Activated CD4-positive, alpha-beta T cell treated with anti-CD3 and anti-CD28 coated beads, Interleukin-2, Interleukin-4, amounts not matched to agents 100 ng/mL and 50 ng/mL, durations not matched to agents 16 hours and 8 hours (primary cell): ENCODE data around the gene NTNG2.

ENCODE experiments used
- DNase-seq: peaks from one replicate; pipeline ENCODE4 v3.0.0-alpha.2; 2020; ENCODE audit warnings: low spot score

The NTNG2 gene

DNA sequence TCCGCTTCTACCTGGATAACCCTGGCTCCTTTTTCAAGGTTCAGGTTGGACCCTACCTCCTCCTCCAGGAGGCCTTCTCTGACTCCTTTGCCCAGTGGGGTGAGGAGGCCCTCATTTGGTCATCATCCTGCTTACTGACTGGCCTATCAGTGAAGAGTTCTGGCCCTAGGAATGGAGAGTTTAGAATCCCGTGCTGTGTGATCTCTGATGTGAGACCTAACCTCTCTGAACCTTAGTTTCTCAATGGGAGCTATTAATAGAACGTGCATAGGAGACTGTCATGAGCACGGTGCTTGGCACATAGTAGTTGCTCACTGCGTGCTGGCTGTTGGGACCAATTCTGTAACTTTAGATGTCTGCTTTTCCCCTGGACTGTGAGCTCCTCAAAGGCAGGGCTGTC is 10.3 kb downstream of the NTNG2 start:
- DNase-seq: no peak

DNA sequence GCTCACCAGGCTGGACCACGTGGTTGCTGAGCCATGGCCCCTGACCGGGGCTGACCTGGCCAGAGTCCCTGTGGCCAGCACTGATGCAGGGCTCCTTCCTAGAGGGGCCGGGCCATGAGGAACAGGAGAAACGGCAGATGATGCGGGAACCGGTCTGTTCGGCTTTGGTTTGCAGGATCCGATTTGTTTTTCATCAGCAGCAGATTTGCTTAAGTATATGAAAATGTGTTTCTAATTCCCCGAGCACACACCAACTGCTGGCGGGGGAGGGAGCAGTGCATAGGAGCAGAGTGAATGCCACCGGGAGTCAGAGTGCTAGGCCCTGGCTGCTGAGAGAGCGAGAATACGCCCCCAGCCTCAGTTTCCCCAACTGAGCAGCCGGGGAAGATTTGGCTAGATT is 13.6 kb downstream of the NTNG2 start:
- no peak for DNase-seq

DNA sequence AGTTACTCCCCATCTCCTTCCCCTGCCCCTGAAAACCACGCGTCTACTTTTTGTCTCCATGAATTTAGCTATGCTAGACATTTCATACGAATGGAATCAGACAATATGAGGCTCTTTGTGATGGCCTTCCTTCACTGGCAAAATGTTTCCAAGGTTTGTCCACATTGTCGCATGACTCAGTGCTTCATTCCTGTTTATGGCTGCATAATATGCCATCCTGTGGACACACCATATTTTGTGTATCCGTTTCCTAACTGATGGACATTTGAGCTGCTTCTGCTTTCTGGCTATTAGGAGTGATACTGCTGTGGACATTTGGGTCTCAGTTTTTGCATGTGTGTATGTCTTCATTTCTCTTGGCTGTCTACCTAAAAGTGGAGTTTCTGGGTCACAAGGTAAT is 14.5 kb downstream of the NTNG2 start:
- DNase-seq: no peak

DNA sequence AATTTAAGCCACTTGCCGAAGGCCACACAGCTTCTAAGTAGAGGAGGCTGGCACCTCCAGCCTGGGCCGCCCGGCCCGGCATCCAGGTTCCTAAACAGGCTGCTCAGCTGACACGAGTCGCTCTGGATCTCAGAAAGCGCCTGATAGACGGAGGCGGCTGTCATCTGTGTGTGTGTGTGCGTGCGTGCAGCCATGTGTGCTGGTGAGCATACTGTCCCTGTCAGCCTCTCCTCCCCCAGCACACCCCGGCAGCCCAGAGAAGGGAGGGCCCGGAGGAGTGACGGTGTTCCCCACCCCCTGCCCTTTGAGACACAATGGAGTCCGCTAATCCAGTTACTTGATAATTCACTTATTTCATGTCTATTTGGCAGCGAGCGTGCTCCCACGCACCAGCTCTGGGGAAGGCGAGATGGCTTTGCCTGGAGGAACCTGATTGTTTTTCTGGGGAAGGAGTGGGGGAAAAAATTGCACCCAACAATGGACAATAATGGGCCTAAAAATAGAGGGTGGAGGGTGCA is 20.0 kb downstream of the NTNG2 start:
- DNase-seq: no peak

DNA sequence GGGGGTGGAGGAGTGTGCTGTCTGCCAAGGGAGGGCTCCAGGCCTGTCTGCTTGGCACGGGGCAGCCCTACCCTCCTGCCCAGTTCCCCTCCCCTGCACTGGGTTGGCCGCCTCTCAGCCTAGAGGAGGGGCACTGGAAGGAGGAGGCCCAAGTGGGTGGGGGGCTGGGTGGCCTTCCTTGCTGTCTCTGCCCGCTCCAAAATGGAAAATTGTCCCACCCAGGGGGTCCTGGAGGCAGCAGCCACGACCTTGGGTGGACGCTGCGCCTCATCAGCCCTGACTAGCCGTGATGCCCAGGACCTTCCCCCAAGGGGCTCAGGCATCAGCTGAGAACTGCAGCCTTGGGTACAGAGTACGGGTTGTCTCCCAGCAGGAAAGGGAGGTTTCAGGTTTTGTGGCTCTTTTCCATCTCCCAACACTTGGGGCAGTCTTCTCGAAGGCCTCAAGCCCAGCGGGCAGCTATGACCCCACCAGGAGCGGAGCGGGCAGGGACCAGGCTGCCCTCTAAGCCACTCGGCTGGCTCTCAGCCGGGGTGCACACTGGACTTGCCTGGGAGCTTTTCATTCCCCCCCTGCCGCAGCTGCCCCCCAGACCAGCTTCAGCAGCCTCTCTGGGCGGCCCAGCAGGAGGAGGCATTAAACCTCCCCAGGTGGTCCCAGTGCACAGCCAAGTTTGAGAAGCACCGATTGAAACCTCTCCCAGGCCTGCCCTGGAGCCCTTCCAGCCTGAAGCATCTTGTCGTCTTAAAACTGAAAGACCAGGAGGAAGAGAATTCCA is 20.6 kb downstream of the NTNG2 start:
- no peak for DNase-seq

DNA sequence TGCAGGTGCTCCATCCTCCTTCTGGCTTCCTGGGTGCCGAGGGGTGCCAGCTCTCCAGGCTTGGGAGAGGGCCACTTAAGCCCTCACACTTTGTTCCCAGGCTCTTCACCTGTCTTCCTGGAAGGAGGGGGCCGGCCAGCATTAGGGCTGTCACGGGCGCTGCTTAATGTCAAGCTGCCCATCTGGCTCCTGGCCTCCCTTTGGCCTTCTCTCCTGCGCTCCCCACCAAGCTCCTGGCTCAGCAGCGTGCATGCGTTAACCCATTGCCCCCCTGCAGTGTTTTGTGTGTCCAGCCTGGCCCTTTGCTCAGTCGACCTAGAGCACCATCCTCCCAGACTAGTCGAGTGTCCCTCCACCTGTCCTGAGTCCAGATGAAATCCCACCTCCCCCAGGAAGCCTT is 21.3 kb downstream of the NTNG2 start:
- DNase-seq: no peak

DNA sequence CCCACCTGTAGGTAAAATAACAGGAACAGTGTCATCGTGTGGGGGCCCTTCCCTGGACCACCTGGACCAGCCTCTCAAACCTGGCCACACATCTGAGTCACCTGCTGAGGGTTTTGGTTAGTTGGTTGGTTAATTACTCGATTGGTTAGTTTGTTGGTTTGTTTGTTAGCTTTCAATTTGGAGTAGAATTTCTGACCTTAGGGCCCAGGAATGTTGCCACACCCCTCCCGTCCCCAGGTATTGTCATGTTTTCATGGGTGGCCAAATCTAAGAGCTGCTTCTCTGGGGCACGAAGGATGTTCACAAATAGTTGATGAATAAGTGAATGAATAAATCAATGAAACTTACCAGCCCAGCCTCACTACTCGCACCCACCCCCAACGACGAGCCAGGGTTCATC is 21.9 kb downstream of the NTNG2 start:
- DNase-seq: no peak

DNA sequence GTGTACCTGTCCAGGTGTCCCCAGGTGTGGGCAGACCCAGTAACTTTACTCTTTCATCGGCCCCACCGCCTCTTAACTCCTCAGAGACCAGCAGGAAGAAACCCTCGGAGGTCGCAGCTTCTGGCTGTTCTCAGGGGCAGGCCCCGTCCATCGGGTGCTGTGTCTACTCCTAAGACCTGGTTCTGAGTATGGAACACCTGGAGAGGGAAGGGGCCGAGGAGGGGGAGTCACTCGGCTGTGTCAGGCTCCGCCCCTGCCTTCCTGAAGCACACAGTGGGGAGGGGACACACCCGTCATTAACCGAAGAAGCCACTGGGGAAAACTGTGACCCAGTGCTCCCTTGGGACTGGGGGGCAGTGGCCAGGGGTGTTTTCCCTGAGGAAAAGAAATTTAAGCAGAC is 22.3 kb downstream of the NTNG2 start:
- DNase-seq: no peak

DNA sequence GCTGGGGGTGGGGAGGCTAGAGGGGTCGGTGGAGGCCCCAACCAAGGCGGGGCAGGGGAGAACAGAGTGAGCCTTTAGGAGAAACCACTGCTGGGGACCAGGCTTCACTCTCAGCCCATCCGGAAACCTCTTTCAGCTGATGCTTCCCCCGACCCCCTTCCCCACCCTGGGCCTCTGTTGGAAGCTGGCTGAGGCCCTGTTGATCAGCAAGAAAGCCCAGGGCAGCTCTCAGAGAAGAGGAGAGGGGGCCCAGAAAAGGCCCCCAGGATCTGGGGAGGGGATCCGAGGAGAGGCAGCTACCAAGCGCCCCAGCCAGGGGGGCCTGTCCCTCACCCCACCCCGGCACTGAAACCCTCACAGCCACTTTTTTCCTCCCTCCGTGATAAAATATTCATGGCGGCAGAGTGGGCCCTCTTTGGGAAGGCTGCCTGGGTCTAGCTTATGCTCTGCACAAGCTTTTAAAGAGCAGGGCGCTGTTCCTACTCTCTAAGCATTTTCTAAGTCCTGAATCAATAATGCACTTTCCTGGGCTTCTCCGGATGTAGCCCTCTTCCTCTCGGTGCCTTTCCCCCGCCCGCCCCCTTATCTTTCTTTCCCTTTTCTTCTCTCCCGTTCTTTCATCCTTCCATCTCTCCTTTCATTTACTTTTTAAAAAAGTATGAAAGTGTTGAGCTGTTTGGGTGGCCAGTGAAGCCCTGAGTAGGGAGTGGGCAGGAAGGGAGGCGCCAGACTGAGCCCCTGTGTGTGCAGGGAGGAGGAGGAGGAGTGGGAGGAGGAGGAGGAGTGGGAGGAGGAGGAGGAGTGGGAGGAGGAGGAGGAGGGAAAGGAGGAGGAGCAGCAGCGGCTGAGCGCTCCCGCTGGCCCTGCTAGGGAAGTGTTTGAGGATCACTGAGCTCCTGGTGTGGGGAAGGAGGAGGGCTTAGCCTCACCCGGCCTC is 23.5 kb downstream of the NTNG2 start:
- no peak for DNase-seq

DNA sequence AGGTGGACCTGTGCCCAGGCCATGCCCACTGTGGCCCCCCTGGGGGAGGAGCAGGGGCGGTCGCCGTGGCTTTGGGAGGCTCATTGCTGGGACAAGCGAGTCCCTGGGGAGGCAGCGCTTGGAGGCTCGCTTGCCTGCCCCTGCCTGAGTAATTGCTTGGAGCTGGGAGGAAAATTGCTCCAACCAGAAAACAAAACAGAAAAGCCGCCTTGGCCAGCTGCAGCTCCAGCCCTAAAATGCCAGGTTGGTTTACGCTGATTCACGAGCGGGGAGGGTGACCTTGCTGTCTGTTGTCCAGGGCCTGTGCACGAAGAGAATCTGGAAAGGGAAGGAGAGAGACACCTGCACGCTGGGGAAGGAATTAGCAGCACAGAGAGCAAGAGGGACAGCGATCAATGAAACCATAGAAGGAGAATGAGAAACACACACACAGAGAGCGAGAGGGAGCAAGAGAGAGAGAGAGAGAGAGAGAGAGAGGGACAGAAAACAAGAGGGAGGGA is 25.3 kb downstream of the NTNG2 start:
- DNase-seq: no peak

DNA sequence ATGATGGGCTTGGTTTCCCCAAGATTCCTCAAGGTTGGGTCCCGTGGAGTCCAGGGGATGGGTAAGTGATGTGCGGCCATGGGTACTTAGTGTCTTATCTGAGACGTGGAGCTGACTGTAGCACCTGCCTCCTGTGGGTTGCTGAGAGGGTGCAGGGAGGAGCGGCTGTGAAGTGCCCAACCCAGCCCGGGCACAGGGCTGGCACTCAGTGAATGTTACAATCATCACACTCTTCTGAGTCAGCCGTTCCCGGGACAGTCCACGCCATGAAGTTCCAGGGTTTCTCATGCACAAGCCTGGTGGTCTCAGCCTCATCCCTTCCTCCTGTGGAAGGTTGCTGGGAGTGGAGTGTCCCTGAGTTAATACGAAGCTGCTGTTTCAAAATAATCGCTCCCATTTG is 29.1 kb downstream of the NTNG2 start:
- DNase-seq: no peak

DNA sequence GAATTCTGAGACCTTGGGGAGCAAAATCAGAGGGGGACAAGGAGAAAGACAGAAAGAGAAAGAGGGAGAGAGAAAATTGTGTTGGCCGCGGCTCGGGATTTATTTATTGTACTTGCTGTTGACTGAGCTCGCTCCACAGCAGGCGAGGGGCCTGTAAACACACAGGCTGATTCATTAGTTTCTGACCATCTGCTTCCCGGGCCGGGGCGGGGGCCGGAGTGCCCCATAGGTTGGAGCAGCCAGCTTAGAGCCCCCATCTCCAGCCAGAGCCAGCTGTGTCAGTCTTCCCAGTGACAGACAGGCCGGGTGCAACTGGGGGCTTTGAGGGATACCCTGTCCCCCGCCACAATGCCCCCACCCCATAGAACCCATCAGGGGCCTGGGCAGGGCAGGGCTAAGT is 30.9 kb downstream of the NTNG2 start:
- DNase-seq: no peak

DNA sequence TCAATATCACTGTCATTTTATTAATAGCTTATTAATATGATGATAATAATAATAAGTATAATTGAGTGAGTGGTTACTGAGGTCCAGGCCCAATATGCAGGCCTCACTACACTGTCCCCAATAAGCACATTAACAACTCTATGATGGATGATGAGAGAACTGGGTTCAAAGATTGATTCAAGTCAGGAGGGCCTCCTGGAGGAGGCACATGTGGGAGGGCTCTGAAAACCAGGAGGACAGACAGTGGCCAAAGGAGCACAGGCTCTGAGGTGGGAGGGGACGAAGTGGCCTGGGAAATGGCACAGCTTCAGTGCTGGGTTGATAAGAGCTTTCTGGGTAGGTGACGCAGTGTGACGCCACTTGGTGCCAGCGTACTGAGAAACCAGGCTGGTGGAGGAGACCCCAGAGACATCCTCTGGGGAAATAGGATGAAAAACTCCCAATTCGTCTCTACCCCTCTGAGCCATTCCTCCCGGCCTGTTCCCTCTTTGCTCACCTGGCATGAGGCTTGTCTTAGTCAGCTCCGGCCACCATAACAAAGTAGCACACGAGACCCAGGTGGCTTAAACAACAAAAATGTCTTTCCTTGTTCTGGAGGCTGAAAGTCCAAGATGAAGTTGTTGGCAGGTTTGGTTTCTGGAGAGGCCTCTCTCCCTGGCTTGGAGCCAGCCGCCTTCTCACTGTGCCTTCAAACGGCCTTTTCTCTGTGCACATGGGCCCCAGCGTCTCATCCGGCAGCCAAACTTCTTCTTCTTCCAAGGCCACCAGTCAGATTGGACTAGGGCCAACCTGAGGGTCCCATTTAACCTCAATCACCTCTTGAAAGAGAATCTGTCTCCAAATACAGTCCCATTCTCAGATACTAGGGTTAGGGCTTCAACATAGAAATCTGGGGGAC is 31.6 kb downstream of the NTNG2 start:
- no peak for DNase-seq

DNA sequence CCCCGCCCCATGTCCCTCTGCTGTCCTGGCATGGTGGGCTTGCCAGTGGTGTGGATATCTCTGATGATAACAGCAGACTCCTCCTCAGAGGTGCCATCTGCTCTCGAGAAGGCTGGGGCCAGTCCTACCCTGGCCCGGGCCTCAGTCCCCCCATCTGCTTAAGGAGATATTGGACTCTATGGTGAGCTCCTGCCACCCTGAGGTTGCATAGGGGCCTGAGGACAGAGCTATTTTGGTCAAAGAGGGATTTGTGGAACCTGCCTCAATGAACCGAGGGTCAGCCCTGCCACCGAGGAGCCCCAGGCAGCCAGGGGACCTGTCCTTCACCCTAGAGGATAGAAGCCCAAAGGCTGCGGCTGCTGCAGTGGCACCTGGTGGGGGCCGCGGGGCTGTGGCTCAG is 32.6 kb downstream of the NTNG2 start:
- no peak for DNase-seq

DNA sequence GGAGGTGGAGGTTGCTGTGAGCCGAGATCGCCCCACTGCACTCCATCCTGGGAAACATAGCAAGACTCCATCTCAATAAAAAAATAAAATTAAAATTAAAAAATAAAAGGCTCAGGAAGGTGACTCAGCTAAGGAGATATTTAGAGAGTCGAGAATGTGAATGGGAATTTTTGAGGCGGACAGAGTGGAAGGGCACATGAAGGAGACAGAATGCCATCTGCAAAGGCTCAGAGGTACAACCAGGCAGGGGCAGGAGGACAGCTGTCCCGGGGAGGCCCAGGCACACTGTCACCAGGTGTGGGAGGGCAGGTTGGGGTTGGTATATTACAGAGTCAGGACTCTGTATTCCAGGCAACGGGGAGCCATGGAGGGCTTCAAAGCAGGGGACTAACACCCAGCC is 35.5 kb downstream of the NTNG2 start:
- no peak for DNase-seq

DNA sequence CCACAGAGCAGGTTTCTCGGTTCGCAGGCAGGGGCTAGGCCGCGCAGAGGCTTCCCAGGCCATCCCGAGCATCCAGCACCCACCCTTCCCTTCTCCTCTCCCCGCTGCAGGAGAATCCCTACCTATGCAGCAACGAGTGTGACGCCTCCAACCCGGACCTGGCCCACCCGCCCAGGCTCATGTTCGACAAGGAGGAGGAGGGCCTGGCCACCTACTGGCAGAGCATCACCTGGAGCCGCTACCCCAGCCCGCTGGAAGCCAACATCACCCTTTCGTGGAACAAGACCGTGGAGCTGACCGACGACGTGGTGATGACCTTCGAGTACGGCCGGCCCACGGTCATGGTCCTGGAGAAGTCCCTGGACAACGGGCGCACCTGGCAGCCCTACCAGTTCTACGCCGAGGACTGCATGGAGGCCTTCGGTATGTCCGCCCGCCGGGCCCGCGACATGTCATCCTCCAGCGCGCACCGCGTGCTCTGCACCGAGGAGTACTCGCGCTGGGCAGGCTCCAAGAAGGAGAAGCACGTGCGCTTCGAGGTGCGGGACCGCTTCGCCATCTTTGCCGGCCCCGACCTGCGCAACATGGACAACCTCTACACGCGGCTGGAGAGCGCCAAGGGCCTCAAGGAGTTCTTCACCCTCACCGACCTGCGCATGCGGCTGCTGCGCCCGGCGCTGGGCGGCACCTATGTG is 36.1 kb downstream of the NTNG2 start:
- DNase-seq: no peak

DNA sequence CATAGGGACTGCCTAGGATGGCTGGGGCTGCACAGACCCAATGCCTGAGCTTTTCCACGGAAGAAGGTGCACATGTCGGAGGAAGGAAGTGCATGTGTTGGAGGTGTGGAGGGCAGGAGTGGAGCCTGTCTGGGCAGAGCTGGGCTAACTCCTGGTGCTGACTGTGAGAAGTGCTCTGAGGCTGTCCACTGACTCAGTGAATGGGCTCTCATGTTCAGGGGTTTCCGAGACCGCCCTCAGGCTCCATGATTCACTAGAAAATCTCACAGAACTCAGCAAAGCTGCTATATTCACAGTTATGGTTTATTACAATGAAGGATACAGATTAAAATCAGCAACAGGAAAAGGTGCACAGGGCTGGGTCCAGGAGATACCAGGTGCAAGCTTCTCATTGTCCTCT is 37.2 kb downstream of the NTNG2 start:
- no peak for DNase-seq

DNA sequence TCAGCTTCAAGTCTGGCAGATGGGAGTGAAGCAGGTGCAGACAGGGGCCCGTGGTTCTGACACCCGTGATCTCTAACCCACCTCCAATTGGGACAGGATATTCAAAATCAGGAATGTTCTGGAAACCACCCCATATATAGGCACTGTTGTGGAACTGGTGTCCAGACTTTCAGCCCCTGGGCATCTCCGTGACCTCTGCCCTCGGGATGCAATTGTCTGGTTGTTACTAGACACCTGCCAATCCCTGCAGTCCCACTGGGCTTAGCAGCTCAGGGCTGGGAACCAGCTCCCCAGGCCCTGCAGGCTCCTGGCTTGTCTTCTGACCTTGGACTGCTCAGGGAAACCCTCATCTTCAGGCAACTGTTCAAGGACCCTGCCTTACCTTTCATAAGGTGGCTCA is 38.8 kb downstream of the NTNG2 start:
- DNase-seq: no peak

DNA sequence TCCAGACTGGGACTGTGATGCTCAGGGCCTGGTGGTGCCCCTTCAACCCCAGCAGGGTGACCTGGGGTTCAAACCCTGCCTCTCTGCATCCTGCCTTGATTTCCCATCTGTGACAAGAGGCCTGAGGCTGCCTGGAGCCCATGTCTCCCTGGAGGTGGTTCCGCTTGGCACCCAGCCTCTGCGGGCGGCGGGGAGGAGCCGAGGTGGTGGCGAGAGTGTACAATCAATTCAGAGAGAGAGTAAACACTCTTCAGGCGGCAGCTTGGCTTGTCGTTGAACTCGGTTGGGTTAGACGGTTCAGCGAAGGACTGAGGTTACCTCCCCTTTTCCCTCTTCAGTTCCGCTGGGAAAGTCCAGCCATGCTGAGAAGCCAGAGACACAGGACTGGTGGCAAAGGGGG is 39.3 kb downstream of the NTNG2 start:
- no peak for DNase-seq

DNA sequence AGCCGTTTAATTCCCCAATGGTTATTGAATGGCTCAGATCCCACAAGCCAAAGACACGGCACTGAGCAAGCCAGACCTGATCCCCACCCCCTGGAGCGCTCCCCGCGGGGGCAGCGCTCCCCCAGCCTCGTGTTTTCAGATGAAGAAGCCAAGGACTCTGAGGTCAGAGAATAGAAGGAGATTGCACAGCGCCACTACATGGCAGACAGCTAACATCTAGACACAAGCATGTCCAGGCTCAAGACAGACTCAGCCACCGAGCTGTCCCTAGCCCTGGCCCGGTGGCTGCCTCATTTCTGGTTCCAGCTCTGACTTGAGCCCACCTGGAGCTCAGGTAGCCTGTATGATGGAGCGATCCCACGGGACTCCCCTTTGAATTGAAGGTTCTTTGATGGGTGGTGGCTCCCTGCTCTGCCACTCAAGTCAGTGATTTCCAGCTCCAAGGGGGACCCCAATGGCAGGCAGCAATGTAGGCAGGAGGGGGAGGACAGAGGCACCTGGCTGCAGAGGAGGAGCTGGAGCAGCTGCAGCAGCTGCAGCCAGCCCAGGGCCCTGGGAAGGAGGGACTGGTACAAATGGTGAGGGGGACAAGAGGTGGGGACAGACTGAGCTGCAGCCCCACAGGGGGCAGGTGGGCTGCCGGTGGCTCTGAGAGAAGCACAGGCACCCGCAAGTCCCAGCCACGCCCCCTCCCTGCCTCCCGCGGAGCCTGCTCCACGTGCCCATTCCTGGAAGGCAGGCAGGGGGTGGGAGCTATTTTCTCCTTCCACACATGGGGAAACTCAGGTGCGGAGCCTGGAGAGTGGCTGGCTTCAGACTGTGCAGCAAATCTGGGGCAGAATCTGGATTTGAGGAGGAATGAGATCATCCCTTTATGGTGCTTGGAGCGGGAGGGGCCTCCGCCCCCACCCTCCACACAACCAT is 40.2 kb downstream of the NTNG2 start:
- no peak for DNase-seq
